GM20431 (cell line): Measurements from ENCODE around the gene MBLAC1.

Experiments
- in situ Hi-C: fragments of 300-500 bp; cut with MseI, MboI; formaldehyde crosslinking; loops from one replicate; pipeline ENCODE4 v1.15.0; 2020; ENCODE audit warnings: low sequenced_read_pairs; ENCODE audit not compliant: unreplicated experiment

The MBLAC1 gene

DNA sequence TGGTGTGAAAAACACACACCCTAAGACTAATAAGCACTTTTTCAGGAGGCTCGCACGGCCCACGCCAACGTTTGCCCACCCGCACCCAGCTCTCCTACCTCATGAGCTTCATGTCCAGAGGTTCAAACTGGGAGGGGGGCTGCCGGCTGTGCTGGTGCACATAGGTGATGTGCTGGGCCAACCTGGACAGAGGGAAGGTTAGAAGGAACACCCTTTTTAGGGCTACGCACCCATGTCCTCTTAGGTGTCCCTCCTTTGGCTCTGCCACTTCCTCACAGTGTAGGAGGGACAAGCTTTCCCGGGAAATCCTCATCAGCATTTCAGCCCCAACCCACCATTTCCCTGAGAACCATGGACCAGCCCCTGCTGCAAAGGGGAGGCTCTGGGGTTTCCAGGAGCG is 31.5 kb upstream of the MBLAC1 start:
- in situ Hi-C loops: no loop called here

- in situ Hi-C loops: no loop called here
These were observed 31.1 kb upstream of the MBLAC1 start for GRCh38 chr7:100095704-100096103.

DNA sequence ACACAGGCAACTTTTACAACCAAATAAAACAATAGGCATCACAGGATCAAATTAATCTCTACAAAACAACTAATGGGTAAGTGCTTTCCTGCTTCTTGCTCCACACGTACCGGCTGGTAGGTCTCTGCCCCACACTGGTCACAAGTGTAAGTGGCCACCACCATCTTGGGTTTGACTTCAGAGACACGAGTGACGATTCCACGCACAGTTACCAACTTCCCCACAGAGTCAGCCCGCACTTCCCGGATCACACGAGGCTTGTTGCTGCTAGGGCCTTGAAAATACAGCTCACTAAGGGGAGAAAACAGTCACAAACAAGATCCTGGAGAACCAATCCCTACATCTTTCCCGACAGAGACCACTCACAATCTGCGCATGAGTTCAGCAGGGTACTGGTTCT is 27.9 kb upstream of the MBLAC1 start:
- in situ Hi-C loops: no loop called here

DNA sequence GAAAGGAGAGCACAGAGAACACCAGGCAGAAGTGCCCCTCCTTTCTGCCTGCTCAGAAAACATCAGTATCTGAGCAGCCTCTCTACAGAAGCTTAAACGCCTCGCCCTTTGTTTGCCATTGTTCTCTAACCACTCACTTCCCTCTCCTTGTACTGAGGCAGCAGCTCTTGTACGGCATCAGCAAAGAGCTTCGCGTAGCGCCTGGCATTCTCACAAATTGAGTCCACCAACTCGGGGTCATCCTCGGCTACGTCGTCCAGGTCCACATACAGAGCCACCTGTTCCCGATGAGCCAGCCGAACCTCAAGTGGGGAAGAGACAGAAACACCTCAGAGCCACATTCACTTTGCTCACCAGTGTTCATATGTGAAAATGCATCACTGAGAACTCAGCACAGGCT is 27.3 kb upstream of the MBLAC1 start:
- in situ Hi-C loops: no loop called here

DNA sequence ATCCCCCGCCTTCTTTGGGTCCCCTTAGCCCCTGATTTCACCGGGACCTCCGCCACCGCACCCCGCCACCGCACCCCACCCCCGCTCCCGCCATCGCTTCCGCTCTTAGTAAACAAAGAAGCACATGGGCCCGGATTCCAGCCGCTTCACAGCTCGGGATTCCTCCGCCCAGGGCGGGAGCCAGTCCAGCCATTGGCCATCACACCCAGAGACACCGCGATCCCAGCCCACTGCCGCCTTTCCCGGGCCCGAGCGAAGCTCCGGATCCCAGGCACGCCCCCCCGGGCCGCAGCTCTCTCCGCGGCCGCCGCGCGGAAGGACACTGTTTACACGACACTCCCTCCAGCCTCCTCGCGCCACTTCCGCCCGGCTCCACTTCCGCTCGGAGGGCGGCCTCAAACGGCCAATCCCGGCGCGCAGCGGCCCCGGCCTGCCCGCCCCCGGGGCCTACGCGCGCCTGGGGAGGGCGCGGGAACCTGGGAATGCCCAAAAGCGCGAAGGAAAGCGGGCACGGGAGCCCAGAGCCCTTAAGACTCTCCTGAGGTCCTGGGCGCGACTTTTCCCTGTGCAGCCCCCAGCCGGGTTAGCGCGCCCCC is 26.2 kb upstream of the MBLAC1 start:
- in situ Hi-C loops: no loop called here

DNA sequence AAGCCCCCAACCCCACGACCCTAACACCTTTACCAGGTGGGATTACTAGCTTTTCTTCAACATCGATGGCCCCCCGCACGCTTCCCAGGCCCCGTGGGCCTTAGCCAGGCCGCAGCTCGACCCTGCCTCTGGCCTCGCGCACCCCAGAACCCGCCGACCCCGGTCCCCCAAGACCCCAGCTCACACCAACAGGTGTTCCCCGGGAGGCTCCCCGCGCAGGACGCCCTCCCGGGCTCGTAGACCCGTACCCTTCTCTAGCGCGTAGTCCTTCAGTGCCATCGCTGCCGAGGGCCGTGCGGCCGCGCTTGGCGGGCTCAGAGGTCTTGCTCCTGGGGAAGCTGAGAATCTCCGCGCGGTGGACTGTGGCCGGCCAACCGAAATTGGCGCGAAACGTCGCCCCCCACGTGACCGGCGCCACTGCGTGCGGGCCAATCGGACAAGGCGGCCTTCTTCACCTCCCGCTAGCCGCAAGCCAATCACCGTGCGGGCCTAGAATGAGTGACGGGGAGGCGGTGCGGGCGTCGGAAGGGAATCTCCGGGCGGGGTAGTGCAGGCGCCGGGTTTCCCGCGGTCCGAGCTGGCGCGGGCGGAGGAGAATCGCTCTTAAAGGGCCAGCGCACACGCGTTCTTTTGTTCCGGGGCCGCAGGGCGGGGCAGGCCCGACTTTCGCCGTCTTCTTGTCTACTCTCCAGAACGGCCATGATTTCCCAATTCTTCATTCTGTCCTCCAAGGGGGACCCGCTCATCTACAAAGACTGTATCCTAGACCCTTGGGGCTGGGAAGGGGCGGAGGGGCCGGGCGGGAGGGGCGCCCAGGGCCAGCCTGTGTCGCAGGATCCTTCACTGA is 25.5 kb upstream of the MBLAC1 start, which contains the start of the genes AP4M1 and MCM7:
TSS of gene AP4M1 (plus strand) at position 628 of the 847 bp plus-strand sequence. CDS start at position 700, 72 bp downstream.
TSS of gene MCM7 (minus strand) at position 382 of the 847 bp plus-strand sequence. CDS start at position 279, 103 bp downstream.
- in situ Hi-C loops: no loop called here

GRCh38 chr7:100102950-100103840 is 23.6 kb upstream of the MBLAC1 start:
- in situ Hi-C loops: no loop called here

DNA sequence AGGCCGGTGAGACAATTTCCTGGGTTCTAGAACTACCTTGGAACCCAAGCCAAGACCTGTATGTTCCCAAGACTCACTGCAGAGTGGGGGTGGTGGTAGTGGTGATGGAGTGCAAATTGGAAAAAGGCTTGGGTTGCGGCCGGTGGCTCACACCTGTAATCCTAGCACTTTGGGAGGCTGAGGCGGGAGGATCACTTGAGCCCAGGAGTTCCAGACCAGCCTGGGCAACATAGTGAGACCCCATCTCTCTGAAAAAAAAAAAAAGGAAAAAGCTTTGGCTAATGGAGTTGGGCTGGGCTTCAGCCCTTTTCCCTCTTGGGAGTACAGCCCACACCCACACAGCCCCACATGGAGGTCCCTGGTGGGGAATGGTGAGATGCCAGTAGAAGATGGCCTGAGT is 21.2 kb upstream of the MBLAC1 start:
- in situ Hi-C loops: no loop called here

GRCh38 chr7:100106633-100107032 is 20.1 kb upstream of the MBLAC1 start:
- in situ Hi-C loops: no loop called here

GRCh38 chr7:100107125-100107737 is 19.5 kb upstream of the MBLAC1 start:
- in situ Hi-C loops: no loop called here

DNA sequence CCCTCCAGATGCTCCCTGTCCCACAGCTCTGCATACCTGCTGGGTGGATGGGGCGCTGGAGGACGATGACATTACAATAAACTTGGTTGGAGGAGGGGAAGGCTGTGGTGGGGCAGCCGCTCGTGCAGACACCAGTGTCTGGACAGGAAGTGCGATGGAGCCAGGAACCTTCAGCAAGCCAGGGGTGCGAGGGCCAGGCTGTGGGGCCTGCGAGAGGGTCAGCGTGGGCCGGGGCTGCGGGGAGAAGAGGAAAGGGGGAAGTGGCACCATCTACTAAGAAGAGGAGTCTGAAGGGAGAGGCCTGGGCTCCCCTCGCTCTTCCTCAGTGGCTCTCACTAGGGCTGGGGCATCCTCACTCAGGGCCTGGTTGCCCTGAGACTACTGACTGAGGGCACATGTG is 18.9 kb upstream of the MBLAC1 start:
- in situ Hi-C loops: no loop called here

GRCh38 chr7:100109521-100110163 is 17.1 kb upstream of the MBLAC1 start:
- in situ Hi-C loops: no loop called here

DNA sequence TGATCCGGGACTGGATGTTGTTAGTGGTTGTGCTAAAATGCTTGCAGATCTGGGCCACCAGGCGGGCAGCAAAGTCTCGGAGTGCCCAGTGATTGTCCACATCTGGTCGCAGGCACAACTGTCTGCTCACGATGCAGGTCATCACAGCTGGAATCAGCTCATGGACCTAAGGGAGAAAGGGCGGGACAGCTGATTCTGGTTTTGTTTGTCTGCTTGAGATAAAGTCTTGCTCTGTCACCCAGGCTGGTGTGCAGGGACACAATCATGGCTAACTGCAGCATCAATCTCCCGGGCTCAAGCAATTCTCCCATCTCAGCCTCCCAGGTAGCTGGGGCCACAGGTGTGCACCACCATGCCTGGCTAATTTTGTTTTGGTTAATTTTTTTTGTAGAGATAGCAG is 15.6 kb upstream of the MBLAC1 start:
- in situ Hi-C loops: no loop called here

DNA sequence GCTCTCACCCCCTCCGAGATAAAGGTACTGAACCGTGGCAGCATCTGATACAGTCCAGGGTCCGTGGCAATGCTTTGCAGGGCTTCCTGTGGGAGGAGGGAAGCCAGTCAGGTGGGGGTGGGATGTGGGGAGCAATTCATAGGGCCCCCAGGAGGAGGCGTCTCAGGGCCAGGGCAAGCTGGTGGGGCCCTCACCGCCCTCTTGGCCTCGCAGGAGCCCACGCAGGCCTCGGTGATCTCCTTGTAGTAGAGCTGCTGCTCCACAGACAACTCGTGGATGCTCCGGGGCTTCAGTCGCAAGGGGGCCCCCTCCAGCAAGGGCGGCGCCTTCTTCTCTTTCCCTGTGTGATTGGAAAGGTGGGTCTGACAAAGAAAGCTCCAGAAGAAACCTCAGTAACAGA is 14.9 kb upstream of the MBLAC1 start:
- in situ Hi-C loops: no loop called here

DNA sequence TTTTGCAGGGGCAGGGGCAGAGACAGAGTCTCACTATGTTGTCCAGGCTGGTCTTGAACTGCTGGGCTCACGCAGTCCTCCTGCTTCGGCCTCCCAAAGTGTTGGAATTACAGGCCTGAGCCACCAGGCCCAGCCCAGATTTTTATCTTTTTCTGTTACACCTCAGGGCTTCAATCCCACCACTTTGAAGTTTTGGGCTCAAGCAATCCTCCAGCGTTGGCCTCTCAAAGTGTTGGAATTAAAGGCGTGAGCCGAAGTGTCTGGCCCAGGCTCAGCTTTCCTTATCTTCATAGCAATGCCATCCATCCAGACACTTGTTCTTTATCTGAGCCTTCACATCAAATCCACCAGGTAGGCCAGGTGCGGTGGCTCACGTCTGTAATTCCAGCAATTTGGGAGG is 11.7 kb upstream of the MBLAC1 start:
- in situ Hi-C loops: no loop called here

- in situ Hi-C loops: no loop called here
These were observed 8.2 kb upstream of the MBLAC1 start for GRCh38 chr7:100118388-100119071.

DNA sequence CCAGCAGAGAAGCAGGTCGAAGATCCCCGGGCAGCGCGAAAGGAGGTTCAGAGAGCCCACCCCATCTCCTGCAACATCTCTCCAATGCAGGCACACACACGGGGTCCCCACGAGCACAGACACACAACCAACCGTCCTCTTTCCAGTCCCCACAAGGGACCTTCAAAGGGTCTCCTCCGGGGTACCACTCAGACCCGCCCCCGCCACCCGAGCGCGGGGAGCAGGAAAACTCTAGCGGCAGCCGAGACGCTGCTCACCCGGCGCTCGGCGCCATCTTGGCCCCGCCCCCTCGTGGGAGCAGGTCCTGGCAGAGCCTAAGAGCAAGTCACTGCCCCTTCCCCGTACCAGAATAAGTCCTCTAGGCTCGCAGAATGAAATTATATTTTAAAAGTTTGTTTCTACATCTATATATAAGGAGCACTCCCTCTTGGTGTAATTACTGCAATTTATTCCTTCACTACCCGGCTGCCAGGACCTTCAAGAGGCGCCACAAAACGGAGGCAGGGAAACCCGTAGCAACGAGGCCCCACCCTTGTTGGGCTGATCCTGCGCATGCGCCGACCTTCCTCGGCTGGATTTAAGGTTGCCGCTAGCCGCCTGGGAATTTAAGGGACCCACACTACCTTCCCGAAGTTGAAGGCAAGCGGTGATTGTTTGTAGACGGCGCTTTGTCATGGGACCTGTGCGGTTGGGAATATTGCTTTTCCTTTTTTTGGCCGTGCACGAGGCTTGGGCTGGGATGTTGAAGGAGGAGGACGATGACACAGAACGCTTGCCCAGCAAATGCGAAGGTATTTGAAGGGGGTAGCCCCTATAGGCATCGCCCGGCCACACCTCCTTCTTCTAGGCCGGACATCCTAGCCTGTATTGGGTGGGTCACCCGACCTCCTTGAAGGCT is 7.4 kb upstream of the MBLAC1 start, which contains the start of the genes CNPY4 and TAF6:
TSS of gene CNPY4 (plus strand) at position 563 of the 898 bp plus-strand sequence. CDS start at position 674, 111 bp downstream.
TSS of gene TAF6 (minus strand) at position 287 of the 898 bp plus-strand sequence. CDS start 5,149 bp downstream, outside the sequence.
- in situ Hi-C loops: no loop called here
